Liver (tissue), 9 donors: ENCODE data around the gene MYO9B. TPM values are rescaled to one million over a fixed set of nuclear protein-coding genes. Genes with fewer than 3 reads are reported as not detected.
A peak's percentile ranks its signal among the peaks of the same experiment; 100 is the strongest.

ENCODE experiments used
- DNase-seq: peaks from one replicate; pipeline ENCODE4 v3.0.0-alpha.2; 2017; ENCODE audit warnings: low spot score
- H3K27ac ChIP-seq, 2 donors: one replicate each; pipeline ENCODE4 v1.7.0; 2013; ENCODE audit warnings: inconsistent platforms in 2 of 2, low read length in 2 of 2, control low read depth in 1 of 2, low read depth in 1 of 2, mild to moderate bottlenecking in 1 of 2
- H3K27me3 ChIP-seq, 4 donors: one replicate each; pipeline versions ENCODE4 v1.6.1 to v1.7.0; 2013; ENCODE audit warnings: low read length in 3 of 4, inconsistent platforms in 1 of 4, mild to moderate bottlenecking in 1 of 4, moderate library complexity in 1 of 4; ENCODE audit not compliant: control insufficient read depth in 4 of 4, insufficient read depth in 4 of 4
- H3K36me3 ChIP-seq, 4 donors: one replicate each; pipeline versions ENCODE4 v1.6.1 to v1.7.0; 2013; ENCODE audit warnings: low read length in 3 of 4, mild to moderate bottlenecking in 3 of 4, low read depth in 1 of 4, moderate library complexity in 1 of 4; ENCODE audit not compliant: control insufficient read depth in 4 of 4, insufficient read depth in 3 of 4
- H3K4me1 ChIP-seq, 4 donors: one replicate each; pipeline versions ENCODE4 v1.6.1 to v1.7.0; 2013; ENCODE audit warnings: low read length in 3 of 4, mild to moderate bottlenecking in 3 of 4, moderate library complexity in 1 of 4; ENCODE audit not compliant: control insufficient read depth in 4 of 4, insufficient read depth in 4 of 4
- H3K4me3 ChIP-seq, 3 donors: one replicate each; pipeline versions ENCODE4 v1.6.1 to v1.7.0; 2013; ENCODE audit warnings: low read length in 3 of 3, control low read depth in 1 of 3, low read depth in 1 of 3, mild to moderate bottlenecking in 1 of 3
- H3K9ac ChIP-seq, 2 donors: one replicate each; pipeline ENCODE4 v1.7.0; 2013; ENCODE audit warnings: low read length in 2 of 2, mild to moderate bottlenecking in 2 of 2, moderate library complexity in 2 of 2, control low read depth in 1 of 2, low read depth in 1 of 2
- H3K9me3 ChIP-seq, 4 donors: one replicate each; pipeline versions ENCODE4 v1.6.1 to v1.7.0; 2013; ENCODE audit warnings: low read length in 3 of 4; ENCODE audit not compliant: control insufficient read depth in 4 of 4
- ATF3 ChIP-seq: IDR thresholded peaks from 2 replicates; pipeline ENCODE4 v1.6.1; 2016; ENCODE audit warnings: antibody characterized with exemption
- CTCF ChIP-seq: fragments of 150-350 bp; IDR thresholded peaks from 2 replicates; pipeline ENCODE4 v1.5.1; 2017; ENCODE audit warnings: improper control_type of control experiment, low read depth, low read length; ENCODE audit not compliant: missing input control
- EGR1 ChIP-seq, 2 donors: IDR thresholded peaks; 2 replicates each; pipeline ENCODE4 v1.6.1; 2016 to 2018; ENCODE audit warnings: antibody characterized with exemption in 2 of 2, low read depth in 2 of 2
- FOXA1 ChIP-seq: IDR thresholded peaks from 2 replicates; pipeline ENCODE4 v1.6.1; 2016; ENCODE audit warnings: antibody characterized with exemption
- FOXA2 ChIP-seq: IDR thresholded peaks from 2 replicates; pipeline ENCODE4 v1.6.1; 2016; ENCODE audit warnings: antibody characterized with exemption
- GABPA ChIP-seq, 2 donors: IDR thresholded peaks in 1 of 2; conservative IDR thresholded peaks in 1 of 2; 2 replicates each; pipeline ENCODE4 v1.6.1; 2016; ENCODE audit warnings: antibody characterized with exemption in 2 of 2, mild to moderate bottlenecking in 1 of 2, moderate library complexity in 1 of 2
- HNF4A ChIP-seq, 2 donors: conservative IDR thresholded peaks; 2 replicates each; pipeline ENCODE4 v1.6.1; 2016; ENCODE audit warnings: antibody characterized with exemption in 2 of 2, mild to moderate bottlenecking in 2 of 2
- HNF4G ChIP-seq: IDR thresholded peaks from 2 replicates; pipeline ENCODE4 v1.6.1; 2016; ENCODE audit warnings: antibody characterized with exemption
- JUND ChIP-seq, 2 donors: IDR thresholded peaks; 2 replicates each; pipeline ENCODE4 v1.6.1; 2016; ENCODE audit warnings: antibody characterized with exemption in 2 of 2
- MAX ChIP-seq: IDR thresholded peaks from 2 replicates; pipeline ENCODE4 v1.6.1; 2016; ENCODE audit warnings: antibody characterized with exemption
- NR2F2 ChIP-seq: IDR thresholded peaks from 2 replicates; pipeline ENCODE4 v1.6.1; 2016; ENCODE audit warnings: antibody characterized with exemption
- RAD21 ChIP-seq, 2 donors: IDR thresholded peaks; 2 replicates each; pipeline ENCODE4 v1.6.1; 2016; ENCODE audit warnings: antibody characterized with exemption in 2 of 2, mild to moderate bottlenecking in 2 of 2
- RXRA ChIP-seq, 2 donors: IDR thresholded peaks; 2 replicates each; pipeline ENCODE4 v1.6.1; 2017 to 2018; ENCODE audit warnings: antibody characterized with exemption in 2 of 2, mild to moderate bottlenecking in 1 of 2
- SP1 ChIP-seq: IDR thresholded peaks from 2 replicates; pipeline ENCODE4 v1.6.1; 2018; ENCODE audit warnings: antibody characterized with exemption, mild to moderate bottlenecking
- TAF1 ChIP-seq: conservative IDR thresholded peaks from 2 replicates; pipeline ENCODE4 v1.6.1; 2016; ENCODE audit warnings: antibody characterized with exemption, mild to moderate bottlenecking
- YY1 ChIP-seq: IDR thresholded peaks from 2 replicates; pipeline ENCODE4 v1.6.1; 2016; ENCODE audit warnings: antibody characterized with exemption, mild to moderate bottlenecking
- WGBS: extraction: QIAGEN DNeasy Blood & Tissue Kit; methylation state at CpG from one replicate; pipeline ENCODE4 v1.1.7; 2013; 5-methylcytosine and 5-hydroxymethylcytosine counted together
- polyA plus RNA-seq, 2 donors: library from polyadenylated mRNA; stranded (reverse) in 1 of 2; unstranded in 1 of 2; fragments of 200-250 nt in 1 of 2; fragments of >200 nt in 1 of 2; fragmentation: Nextera tagmentation in 1 of 2; extraction: Ambion mirVana in 1 of 2; gene quantifications; one replicate each; pipeline versions ENCODE4 v1.2.1 to v1.2.3, GENCODE V29; 2013 to 2015
- total RNA-seq, 2 donors: library from RNA; depleted of rRNA; stranded (reverse); fragments of >200 nt; gene quantifications; one replicate each; pipeline ENCODE4 v1.2.3, GENCODE V29; 2014
- TF ChIP-seq, protein P1 (sequence below): IDR thresholded peaks from 2 replicates; pipeline ENCODE4 v1.6.1; 2016; ENCODE audit warnings: antibody characterized with exemption, mild to moderate bottlenecking
- TF ChIP-seq, protein P2 (sequence below): IDR thresholded peaks from 2 replicates; pipeline ENCODE4 v1.6.1; 2016; ENCODE audit warnings: antibody characterized with exemption
- donor health status: healthy.
- donor health status: healthy.
- donor health status: healthy.
- donor health status: healthy.
- donor health status: healthy.

The MYO9B gene
- total and polyA plus RNA-seq, 4 donors = 9.1 to 32.5 (median 21.0) TPM

DNA sequence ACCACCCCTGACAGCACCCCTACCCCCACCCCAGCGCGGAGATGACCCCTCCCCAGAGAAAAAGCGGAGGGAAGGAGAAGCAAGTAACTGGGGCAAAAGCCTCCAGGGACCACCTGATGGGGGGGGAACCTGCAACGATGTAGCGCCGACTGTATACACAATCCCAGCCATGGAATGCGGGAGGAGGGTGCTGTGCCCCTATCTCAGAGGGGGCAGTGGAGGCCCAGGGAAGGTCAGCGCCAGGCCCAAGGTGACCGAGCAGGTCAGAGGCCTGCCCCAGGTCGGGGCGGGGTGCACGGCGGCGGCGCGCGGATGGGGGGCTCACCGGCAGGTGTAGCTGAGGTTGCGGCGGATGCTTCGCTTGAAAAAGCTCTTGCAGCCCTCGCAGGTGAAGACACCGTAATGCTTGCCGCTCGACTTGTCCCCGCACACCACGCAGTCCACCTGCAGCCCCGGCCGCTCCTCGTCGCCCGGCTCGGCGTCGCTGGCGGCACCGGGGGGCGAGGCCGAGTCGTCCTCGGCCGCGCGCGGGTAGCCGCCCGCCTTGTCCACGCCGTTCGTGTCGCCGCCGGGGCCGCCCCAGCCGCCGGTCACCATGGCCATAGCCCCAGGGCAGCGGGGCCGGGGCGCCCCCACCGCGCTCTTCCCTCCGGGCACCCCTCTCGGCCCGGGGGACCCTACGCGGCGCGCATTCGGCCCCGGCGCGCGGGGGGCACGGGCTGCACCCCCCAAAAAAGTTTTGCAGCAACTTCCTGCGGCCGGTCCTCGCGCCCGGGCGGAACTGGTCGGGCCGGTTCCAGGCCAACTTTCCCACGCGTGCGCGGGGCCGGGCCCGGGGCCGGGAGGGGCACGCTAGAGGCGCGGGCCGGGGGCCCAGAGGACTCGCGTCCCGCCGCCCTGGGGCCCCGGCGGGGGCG, 169.3 kb downstream of the MYO9B start:
- no peaks in the 10 kb centered on the region for H3K36me3 ChIP-seq
- H3K4me3 ChIP-seq = peak overlapping the region; percentile 75 to 89 (median 88)
- H3K9ac ChIP-seq = peak overlapping the region in 1 of 2 donors; percentile 60
- TF ChIP-seq, protein P1, sequence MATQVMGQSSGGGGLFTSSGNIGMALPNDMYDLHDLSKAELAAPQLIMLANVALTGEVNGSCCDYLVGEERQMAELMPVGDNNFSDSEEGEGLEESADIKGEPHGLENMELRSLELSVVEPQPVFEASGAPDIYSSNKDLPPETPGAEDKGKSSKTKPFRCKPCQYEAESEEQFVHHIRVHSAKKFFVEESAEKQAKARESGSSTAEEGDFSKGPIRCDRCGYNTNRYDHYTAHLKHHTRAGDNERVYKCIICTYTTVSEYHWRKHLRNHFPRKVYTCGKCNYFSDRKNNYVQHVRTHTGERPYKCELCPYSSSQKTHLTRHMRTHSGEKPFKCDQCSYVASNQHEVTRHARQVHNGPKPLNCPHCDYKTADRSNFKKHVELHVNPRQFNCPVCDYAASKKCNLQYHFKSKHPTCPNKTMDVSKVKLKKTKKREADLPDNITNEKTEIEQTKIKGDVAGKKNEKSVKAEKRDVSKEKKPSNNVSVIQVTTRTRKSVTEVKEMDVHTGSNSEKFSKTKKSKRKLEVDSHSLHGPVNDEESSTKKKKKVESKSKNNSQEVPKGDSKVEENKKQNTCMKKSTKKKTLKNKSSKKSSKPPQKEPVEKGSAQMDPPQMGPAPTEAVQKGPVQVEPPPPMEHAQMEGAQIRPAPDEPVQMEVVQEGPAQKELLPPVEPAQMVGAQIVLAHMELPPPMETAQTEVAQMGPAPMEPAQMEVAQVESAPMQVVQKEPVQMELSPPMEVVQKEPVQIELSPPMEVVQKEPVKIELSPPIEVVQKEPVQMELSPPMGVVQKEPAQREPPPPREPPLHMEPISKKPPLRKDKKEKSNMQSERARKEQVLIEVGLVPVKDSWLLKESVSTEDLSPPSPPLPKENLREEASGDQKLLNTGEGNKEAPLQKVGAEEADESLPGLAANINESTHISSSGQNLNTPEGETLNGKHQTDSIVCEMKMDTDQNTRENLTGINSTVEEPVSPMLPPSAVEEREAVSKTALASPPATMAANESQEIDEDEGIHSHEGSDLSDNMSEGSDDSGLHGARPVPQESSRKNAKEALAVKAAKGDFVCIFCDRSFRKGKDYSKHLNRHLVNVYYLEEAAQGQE = no peak
- TF ChIP-seq CTCF (no peak), RXRA (IDR thresholded peaks at IDR 0.05) (no peak), TAF1 (no peak), EGR1 (IDR thresholded peaks at IDR 0.05; ENCODE audit: low read depth in 2 of 2) (no peak), ATF3 (no peak), RAD21 (IDR thresholded peaks at IDR 0.05) (no peak), MAX (no peak), FOXA2 (no peak), YY1 (no peak), GABPA (IDR thresholded peaks at IDR 0.05 in 1 of 2, conservative IDR thresholded peaks at IDR 0.05 in 1 of 2) (no peak), FOXA1 (no peak), JUND (IDR thresholded peaks at IDR 0.05) (no peak), NR2F2 (no peak), HNF4G (no peak), SP1 (no peak), HNF4A (conservative IDR thresholded peaks at IDR 0.05) (no peak)
- TF ChIP-seq, protein P2, sequence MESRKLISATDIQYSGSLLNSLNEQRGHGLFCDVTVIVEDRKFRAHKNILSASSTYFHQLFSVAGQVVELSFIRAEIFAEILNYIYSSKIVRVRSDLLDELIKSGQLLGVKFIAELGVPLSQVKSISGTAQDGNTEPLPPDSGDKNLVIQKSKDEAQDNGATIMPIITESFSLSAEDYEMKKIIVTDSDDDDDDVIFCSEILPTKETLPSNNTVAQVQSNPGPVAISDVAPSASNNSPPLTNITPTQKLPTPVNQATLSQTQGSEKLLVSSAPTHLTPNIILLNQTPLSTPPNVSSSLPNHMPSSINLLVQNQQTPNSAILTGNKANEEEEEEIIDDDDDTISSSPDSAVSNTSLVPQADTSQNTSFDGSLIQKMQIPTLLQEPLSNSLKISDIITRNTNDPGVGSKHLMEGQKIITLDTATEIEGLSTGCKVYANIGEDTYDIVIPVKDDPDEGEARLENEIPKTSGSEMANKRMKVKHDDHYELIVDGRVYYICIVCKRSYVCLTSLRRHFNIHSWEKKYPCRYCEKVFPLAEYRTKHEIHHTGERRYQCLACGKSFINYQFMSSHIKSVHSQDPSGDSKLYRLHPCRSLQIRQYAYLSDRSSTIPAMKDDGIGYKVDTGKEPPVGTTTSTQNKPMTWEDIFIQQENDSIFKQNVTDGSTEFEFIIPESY = no peak
- H3K27me3 ChIP-seq = no peaks in the 10 kb centered on the region
- H3K27ac ChIP-seq = peak overlapping the region; percentile 81
- 1% methylated on average over 100 of the region's 100 CpGs for WGBS
- H3K9me3 ChIP-seq = no peaks in the 10 kb centered on the region
- H3K4me1 ChIP-seq = peaks cover 19 to 61% (median 56%) of the 10 kb centered on the region in 4 donors
- no peak for DNase-seq
